ENCODE data around the gene PROSER2.
"Not testable (repeated sequence)": the region's sequence is repeated elsewhere in the genome, so short reads cannot be mapped to it uniquely, and the experiment has no call there.

Gene PROSER2

GRCh38 chr10:11837372-11838161 is 14.4 kb downstream of the PROSER2 start:
- DNase-seq, result no peak

GRCh38 chr10:11838298-11838852 is 15.2 kb downstream of the PROSER2 start:
- DNase-seq, result no peak

- no peak for DNase-seq
Observed at GRCh38 chr10:11841375-11841774, 18.2 kb downstream of the PROSER2 start.

GRCh38 chr10:11842411-11842810 is 19.3 kb downstream of the PROSER2 start:
- no peak for DNase-seq

- DNase-seq, result no peak
Observed at GRCh38 chr10:11845113-11845512, 22.0 kb downstream of the PROSER2 start.

- no peak for DNase-seq
Observed at GRCh38 chr10:11846542-11846941, 23.4 kb downstream of the PROSER2 start.

- no peak for DNase-seq
Observed at GRCh38 chr10:11849277-11849676, 26.1 kb downstream of the PROSER2 start.

GRCh38 chr10:11849911-11850310 is 26.8 kb downstream of the PROSER2 start:
- no peak for DNase-seq

GRCh38 chr10:11851910-11852309 is 28.8 kb downstream of the PROSER2 start:
- no peak for DNase-seq

GRCh38 chr10:11852637-11853036 is 29.5 kb downstream of the PROSER2 start:
- DNase-seq, result not testable (repeated sequence)

GRCh38 chr10:11853468-11853867 is 30.3 kb downstream of the PROSER2 start:
- no peak for DNase-seq

- no peak for DNase-seq
Observed at GRCh38 chr10:11854301-11854700, 31.1 kb downstream of the PROSER2 start.

GRCh38 chr10:11856089-11856488 is 32.9 kb downstream of the PROSER2 start:
- DNase-seq, result no peak

GRCh38 chr10:11856678-11857077 is 33.5 kb downstream of the PROSER2 start:
- DNase-seq, result no peak

GRCh38 chr10:11858093-11858492 is 34.9 kb downstream of the PROSER2 start:
- DNase-seq, result no peak

- no peak for DNase-seq
Observed at GRCh38 chr10:11861341-11861740, 38.2 kb downstream of the PROSER2 start.

- DNase-seq, result no peak
Observed at GRCh38 chr10:11861811-11862428, 38.8 kb downstream of the PROSER2 start.

- DNase-seq, result peak; percentile 28
Observed at GRCh38 chr10:11863353-11864109, 40.4 kb downstream of the PROSER2 start.

GRCh38 chr10:11864727-11865126 is 41.6 kb downstream of the PROSER2 start:
- no peak for DNase-seq

- no peak for DNase-seq
Observed at GRCh38 chr10:11865561-11865960, 42.4 kb downstream of the PROSER2 start.

GRCh38 chr10:11866199-11866925 is 43.2 kb downstream of the PROSER2 start:
- no peak for DNase-seq

- no peak for DNase-seq
Observed at GRCh38 chr10:11869219-11869618, 46.1 kb downstream of the PROSER2 start.

All from COR-L47 (cell line).